ENCODE data around the gene ENO2.

GRCh38 chr12:6954316-6955107 is 40.1 kb downstream of the ENO2 start:
- no peak for TF ChIP-seq EZH2phosphoT487 (IDR thresholded peaks at IDR 0.05; ENCODE audit: borderline replicate concordance, low read length)
- no peak for TF ChIP-seq CTCF (conservative IDR thresholded peaks at IDR 0.05; ENCODE audit: low read depth, low read length)
- TF ChIP-seq EZH2 (IDR thresholded peaks at IDR 0.05; ENCODE audit: low read length, unreplicated experiment): no peak
